Fibroblast of mammary gland (primary cell): ENCODE data around the gene ZNF341.

ENCODE experiments used
- DNase-seq: peaks from one replicate; pipeline ENCODE4 v3.0.0-alpha.2; 2010; ENCODE audit warnings: low read depth
- H3K4me3 ChIP-seq: 2 replicates; pipeline ENCODE4 v1.5.1; 2011; ENCODE audit warnings: low read depth, mild to moderate bottlenecking, low read length, moderate library complexity; ENCODE audit not compliant: control insufficient read depth
- TF ChIP-seq, protein P1 (sequence below): conservative IDR thresholded peaks from 2 replicates; pipeline ENCODE4 v1.5.1; 2011; ENCODE audit warnings: low read depth, low read length, inconsistent platforms; ENCODE audit not compliant: control insufficient read depth, insufficient read depth

ZNF341 gene

DNA sequence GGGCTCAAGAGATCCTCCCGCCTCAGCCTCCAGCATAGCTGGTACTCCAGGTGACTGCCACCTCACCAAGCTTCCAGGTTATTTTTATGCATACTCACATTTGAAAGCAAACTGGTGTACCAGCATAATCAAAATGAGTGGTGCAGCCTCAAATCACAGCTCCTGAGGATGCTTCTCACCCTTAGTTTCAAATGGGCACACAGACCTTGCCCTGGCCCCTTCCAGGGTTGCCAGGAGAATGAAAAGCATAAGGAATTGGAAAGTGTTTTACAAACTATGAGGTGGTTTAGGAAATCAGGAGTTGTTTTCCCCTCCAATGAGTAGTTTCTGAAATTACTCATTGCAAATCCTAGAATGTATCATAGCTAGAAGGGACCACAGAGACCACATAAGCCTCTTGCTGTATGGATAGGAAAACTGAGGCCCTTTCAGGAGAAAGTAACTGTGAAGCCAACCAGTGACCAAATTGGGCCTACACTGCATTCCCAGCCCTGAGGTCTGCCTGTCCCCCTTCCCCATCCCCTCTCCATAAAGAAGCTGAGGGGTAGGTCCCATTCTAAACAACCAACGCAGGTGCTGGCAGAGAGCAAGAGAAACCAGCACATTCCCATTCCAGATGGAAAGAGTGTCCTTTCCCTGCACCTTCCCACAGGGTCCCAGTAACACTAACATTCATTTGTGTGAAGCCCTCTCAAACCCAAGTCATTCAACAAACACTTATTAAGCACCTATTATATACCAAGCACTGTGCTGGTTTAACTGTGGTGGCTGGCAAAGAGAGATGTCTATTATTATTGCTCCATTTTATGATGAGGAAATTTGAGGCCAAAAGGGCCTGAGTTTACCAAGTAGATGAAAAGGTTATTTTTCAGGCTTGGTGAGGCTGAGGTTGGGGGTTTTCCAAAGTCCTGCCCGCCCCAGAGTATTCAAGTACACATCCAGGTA, 43.5 kb upstream of the ZNF341 start:
- DNase-seq = peak; percentile 36
- TF ChIP-seq, protein P1, sequence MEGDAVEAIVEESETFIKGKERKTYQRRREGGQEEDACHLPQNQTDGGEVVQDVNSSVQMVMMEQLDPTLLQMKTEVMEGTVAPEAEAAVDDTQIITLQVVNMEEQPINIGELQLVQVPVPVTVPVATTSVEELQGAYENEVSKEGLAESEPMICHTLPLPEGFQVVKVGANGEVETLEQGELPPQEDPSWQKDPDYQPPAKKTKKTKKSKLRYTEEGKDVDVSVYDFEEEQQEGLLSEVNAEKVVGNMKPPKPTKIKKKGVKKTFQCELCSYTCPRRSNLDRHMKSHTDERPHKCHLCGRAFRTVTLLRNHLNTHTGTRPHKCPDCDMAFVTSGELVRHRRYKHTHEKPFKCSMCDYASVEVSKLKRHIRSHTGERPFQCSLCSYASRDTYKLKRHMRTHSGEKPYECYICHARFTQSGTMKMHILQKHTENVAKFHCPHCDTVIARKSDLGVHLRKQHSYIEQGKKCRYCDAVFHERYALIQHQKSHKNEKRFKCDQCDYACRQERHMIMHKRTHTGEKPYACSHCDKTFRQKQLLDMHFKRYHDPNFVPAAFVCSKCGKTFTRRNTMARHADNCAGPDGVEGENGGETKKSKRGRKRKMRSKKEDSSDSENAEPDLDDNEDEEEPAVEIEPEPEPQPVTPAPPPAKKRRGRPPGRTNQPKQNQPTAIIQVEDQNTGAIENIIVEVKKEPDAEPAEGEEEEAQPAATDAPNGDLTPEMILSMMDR = no peak
- H3K4me3 ChIP-seq = no peak overlapping the region

DNA sequence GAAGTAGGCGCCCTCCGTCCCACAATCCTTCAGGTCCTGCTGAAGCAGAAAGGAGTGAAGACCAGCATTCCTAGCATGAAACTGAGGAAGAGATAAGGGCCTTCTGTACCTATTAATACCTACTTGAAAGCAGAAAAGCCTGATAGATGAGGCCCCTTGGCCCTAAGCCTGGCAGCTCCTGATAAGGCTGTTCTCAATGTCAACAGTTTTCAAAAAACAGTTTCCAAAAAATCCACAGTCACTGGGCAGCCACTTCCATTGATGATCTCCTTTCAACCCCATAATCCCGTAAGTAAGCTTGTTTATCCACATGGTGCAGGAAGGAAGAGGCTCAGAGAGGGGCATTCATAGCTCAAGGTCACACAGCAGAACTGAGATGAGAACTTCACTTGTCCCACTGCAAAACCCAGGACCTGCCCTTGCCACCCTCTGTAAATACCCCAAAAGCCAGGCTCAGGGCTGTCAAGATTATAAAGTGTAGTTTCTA, 42.8 kb upstream of the ZNF341 start:
- TF ChIP-seq, protein P1 = no peak
- DNase-seq = no peak
- H3K4me3 ChIP-seq = no peak overlapping the region

DNA sequence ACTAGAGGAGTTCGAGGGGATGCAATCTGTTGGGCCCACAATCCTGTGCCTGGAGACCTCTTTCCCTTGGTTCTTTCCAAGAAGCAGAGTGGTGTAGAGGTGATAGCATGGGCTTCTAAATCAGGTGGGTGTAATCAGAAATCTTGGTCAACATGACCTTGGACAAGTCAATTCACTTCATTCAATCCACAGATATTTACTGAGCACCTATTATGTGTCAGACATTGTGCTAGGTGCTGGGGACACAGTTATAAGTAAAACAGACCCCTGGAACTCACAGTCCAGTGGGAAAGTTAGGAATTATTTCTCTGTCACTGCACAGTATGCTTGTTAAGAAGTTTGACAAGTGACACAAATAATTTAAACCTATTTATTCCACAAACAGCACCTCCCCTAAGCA, 42.3 kb upstream of the ZNF341 start:
- TF ChIP-seq, protein P1 = no peak

DNA sequence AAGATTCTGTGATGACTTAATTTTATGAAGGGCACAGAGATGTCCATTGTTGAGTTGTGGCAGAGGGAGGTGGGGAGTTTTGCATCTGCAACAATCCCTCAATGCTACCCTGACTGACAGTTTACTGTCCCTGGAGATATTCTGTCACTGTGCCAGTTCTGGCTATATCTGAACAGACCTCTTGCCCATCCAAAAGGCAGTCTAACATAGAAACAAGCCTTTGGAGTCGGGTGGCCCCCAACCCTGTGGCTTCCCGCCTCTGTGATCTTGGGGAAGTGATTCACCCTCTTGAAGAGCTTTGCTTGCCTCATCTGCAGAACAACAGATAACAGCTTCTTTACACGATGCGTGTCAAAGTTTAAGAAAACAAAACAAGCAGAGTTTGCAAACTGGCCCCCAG, 41.8 kb upstream of the ZNF341 start:
- no peak overlapping the region for H3K4me3 ChIP-seq
- peak; percentile 67 for DNase-seq
- TF ChIP-seq, protein P1 = no peak

More for the DNA sequence above, 42.3 kb upstream of the ZNF341 start:
- H3K4me3 ChIP-seq = no peak overlapping the region
- DNase-seq = no peak

DNA sequence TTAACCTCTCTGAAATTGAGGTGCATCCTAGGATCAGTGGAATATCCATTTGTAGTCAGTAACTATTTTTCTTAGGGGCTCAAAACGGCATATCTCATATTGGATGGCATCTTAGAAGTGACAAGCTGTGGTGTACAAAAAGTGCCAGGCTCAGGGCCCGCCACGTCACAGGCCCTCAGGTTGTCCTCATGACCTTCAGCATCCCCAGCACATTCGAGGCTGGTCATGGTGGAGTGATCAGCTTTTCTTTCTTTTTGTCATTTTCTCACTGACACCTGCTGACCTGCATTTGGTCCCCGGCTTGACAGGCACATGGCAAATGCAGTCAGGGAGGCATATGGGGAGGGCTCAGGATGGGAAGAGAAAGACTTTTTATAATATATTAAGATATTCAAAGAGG, 38.5 kb upstream of the ZNF341 start:
- no peak overlapping the region for H3K4me3 ChIP-seq
- TF ChIP-seq, protein P1 = no peak
- DNase-seq = no peak

DNA sequence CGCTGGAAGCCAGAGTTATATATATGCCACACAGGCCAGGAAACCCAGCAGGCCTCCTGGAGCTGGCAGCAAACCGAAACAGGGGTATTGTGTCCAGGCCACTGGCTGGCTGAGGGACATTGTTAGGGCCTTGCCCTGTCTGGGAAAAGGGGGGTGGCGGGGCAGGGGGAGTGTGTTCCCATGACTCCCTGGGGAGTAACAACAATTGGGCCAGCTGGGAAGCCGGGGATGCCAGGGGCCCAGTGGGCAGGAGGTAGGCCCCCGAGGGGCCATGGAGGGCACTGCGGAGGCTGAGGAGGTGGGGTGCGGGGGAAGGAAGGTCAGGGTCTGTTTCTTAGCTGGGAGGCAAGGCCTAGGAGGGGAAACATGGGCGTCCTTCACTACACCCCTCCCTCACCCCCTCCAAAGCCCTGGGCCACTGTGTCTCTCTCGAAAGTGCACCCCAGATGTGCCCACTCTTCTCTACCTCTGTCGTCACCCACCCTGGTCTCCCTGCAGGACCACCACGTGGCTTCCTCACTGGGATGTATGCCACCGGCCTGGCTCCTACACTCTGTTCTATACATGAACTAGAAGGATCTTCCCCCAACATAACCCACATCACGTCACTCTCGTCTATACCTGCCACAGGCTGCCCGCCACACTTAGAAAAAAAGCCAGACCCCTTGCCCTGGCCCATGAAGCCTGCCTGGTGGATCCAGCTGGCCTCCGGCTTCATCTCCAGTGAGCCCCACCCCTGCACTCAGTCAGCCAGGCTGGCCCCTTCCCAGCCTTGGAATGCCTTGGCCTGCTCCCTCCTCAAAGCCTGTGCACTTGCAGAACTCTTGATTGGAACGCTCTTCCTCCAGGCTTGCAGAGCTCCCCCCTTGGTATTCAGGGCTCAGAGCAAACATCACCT, 37.8 kb upstream of the ZNF341 start:
- DNase-seq = no peak
- H3K4me3 ChIP-seq = no peak overlapping the region
- TF ChIP-seq, protein P1 = no peak
